ENCODE results near the gene IQSEC1. TPM values are rescaled to one million over a fixed set of nuclear protein-coding genes. Genes with fewer than 3 reads are reported as not detected.

The IQSEC1 gene
- total and polyA plus RNA-seq, 2 experiments from 2014 or later: 17.8 to 51.7 TPM

DNA sequence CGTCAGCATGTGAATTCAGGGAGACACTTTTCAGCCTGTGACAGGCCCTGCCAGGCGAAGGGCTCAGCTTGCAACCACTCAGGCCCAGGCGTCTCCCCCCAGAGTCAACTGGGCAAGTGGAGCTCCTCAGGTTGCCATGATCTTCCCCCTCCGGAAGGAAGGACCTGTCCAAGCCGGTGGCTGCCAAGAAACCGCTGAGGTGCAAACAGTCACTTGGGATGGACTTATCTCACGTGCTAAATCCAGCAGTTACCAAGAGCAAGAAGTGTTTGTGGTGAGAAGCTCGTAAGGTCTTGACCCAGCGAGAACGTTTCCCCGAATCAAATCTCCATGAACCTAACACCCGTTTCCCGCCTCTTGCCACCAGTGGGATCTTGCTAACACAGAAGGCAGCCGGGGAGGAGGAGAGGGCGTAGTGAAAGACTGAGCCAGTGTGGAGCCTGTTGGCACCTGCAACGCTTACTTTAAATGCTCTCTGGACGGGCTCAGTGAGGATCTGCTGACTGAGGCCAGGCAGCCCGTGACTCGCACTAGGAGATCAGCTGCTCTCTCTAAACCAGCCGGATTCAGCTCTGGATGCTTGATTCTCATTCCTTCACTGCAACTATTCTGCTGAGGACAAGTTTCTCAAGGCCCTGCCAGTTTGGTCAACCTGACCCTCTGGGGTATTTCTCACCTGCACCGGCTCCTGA is 39.0 kb downstream of the IQSEC1 start:
- TF ChIP-seq, protein P1, sequence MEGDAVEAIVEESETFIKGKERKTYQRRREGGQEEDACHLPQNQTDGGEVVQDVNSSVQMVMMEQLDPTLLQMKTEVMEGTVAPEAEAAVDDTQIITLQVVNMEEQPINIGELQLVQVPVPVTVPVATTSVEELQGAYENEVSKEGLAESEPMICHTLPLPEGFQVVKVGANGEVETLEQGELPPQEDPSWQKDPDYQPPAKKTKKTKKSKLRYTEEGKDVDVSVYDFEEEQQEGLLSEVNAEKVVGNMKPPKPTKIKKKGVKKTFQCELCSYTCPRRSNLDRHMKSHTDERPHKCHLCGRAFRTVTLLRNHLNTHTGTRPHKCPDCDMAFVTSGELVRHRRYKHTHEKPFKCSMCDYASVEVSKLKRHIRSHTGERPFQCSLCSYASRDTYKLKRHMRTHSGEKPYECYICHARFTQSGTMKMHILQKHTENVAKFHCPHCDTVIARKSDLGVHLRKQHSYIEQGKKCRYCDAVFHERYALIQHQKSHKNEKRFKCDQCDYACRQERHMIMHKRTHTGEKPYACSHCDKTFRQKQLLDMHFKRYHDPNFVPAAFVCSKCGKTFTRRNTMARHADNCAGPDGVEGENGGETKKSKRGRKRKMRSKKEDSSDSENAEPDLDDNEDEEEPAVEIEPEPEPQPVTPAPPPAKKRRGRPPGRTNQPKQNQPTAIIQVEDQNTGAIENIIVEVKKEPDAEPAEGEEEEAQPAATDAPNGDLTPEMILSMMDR (IDR thresholded peaks at IDR 0.05; ENCODE audit: low read depth, low read length): no peak
- Histone ChIP-seq H3K27me3 (no peaks in the 10 kb centered on the region), H3K4me3 (no peak overlapping the region), H3K36me3 (no peaks in the 10 kb centered on the region), H3K4me1 (ENCODE audit: low read depth) (no peaks in the 10 kb centered on the region), H3K27ac (no peak overlapping the region), H3K9me3 (ENCODE audit: low read depth) (no peaks in the 10 kb centered on the region)
- DNase-seq (ENCODE audit: low read depth in 1 of 2, low spot score in 1 of 2): no peak

DNA sequence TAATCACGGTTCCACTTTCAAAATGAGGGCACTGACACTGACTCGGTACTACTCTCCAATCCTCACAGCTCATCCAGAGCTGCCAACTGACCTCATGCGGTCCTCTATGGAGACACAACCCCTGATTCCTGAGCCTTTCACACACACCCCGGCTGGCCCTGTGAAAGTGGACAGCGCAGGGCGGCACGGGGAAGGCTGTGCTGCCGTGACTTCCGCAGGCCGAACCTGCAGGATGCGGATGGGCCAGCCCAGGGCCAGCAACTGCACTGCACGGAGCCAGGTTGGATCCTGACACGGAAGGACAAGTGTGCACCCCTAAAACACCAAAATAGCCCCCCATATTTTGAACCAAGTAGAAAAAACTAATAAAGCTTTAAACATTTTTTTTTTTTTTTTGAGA is 41.0 kb downstream of the IQSEC1 start:
- Histone ChIP-seq H3K4me3 (no peak overlapping the region), H3K27me3 (no peaks in the 10 kb centered on the region), H3K27ac (no peak overlapping the region), H3K36me3 (no peaks in the 10 kb centered on the region), H3K9me3 (ENCODE audit: low read depth) (no peaks in the 10 kb centered on the region), H3K4me1 (ENCODE audit: low read depth) (no peaks in the 10 kb centered on the region)
- TF ChIP-seq, protein P1 (IDR thresholded peaks at IDR 0.05; ENCODE audit: low read depth, low read length): no peak
- no peak for DNase-seq (ENCODE audit: low read depth in 1 of 2, low spot score in 1 of 2)

DNA sequence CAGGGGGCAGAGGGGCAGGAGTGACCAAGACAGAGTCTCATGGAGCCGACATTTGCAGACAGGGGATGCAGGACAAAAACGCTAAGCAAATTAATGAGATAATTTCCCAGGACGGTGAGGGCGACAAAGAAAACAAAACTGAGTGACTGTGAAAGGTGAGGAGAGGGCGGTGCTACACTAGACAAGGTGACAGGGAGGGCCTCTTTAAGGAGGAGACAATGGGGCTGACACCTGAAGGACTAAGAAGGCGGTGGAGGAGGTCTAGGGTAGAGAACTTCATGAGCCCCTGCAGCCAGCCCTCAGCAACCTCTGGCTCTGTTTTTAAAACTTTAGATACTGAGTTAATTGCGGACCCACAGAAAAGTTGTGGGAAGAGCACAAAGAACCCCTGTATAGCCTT is 41.6 kb downstream of the IQSEC1 start:
- Histone ChIP-seq H3K36me3 (no peaks in the 10 kb centered on the region), H3K27ac (no peak overlapping the region), H3K9me3 (ENCODE audit: low read depth) (no peaks in the 10 kb centered on the region), H3K27me3 (no peaks in the 10 kb centered on the region), H3K4me1 (ENCODE audit: low read depth) (no peaks in the 10 kb centered on the region), H3K4me3 (no peak overlapping the region)
- TF ChIP-seq, protein P1 (IDR thresholded peaks at IDR 0.05; ENCODE audit: low read depth, low read length): no peak
- no peak for DNase-seq (ENCODE audit: low read depth in 1 of 2, low spot score in 1 of 2)

DNA sequence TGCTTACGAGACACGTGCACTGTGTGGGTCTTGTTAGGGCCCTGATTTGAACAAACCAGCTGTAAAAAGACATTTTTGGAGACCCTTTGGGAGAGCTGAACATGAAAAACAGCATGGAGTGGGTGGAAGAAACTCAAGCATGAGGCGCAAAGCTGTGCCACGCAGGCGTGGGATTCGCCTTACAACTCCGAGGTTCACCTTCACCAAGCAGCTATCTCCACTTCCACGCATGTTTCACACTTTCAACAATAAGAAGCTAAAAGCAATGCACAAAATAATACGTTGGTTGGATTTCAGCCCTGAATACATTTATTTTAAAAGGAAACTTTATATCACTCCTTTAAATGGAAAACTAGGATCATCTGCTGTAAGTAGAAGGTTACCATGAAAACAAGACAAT is 42.5 kb downstream of the IQSEC1 start:
- Histone ChIP-seq H3K9me3 (ENCODE audit: low read depth) (no peaks in the 10 kb centered on the region), H3K4me1 (ENCODE audit: low read depth) (no peaks in the 10 kb centered on the region), H3K4me3 (no peak overlapping the region), H3K27ac (no peak overlapping the region), H3K27me3 (no peaks in the 10 kb centered on the region), H3K36me3 (no peaks in the 10 kb centered on the region)
- no peak for DNase-seq (ENCODE audit: low read depth in 1 of 2, low spot score in 1 of 2)
- TF ChIP-seq, protein P1 (IDR thresholded peaks at IDR 0.05; ENCODE audit: low read depth, low read length): no peak

DNA sequence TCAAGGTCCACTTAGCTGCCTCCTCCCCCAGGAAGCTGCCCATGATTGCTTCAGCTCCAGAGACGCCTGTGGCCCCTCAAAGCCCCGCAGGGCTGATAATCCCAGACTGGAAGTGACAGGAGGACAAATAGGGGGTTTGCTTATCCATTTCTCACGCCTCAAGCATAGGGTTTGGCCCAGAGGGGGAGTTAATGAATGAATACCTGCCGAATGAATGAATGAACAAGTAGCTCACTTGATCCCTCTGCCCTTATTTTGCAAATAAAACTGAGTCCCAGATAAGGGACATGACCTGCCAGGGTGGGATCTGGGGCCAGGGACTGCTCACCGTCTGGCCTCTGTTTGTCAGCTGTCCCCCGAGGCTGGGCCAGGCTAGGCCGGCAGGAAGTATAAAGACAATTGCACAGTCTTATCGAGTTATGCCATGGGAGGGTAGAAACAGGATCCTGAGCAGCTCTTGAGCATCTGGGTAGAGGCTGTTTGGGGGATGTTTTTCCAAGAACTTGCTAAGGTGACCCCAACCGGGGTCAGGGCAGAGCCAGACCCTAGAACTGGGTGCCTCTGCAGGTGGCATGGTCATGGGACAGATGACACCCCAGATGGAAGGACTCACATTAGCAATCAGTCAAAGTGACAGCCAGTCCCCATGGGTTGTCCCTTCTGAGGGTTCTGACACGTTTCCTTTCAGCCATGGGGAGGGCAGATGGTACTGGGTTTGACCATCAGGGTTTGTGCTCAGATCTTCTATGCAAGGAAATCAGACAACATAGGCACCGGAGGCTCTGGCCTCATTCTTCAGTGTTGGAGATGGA is 45.0 kb downstream of the IQSEC1 start:
- Histone ChIP-seq H3K9me3 (ENCODE audit: low read depth) (no peaks in the 10 kb centered on the region), H3K36me3 (no peaks in the 10 kb centered on the region), H3K27me3 (no peaks in the 10 kb centered on the region), H3K27ac (no peak overlapping the region), H3K4me1 (ENCODE audit: low read depth) (no peaks in the 10 kb centered on the region), H3K4me3 (no peak overlapping the region)
- TF ChIP-seq, protein P1 (IDR thresholded peaks at IDR 0.05; ENCODE audit: low read depth, low read length): no peak
- no peak for DNase-seq (ENCODE audit: low read depth in 1 of 2, low spot score in 1 of 2)
